HEK293 (cell line): ENCODE measurements around the gene PPT2.

Source experiments
- EGR2 ChIP-seq: fragments of 450-650 bp; formaldehyde crosslinking; IDR thresholded peaks from 2 replicates; pipeline ENCODE4 v1.5.1; 2016; ENCODE audit warnings: low read depth, missing biosample characterization, missing genetic modification characterization
- INSM2 ChIP-seq: fragments of 450-650 bp; formaldehyde crosslinking; IDR thresholded peaks from 2 replicates; pipeline ENCODE4 v1.5.1; 2016; ENCODE audit warnings: missing biosample characterization, missing genetic modification characterization
- MYNN ChIP-seq: fragments of 450-650 bp; formaldehyde crosslinking; IDR thresholded peaks from 2 replicates; pipeline ENCODE4 v1.5.1; 2016; ENCODE audit warnings: missing biosample characterization, missing genetic modification characterization, borderline replicate concordance
- MZF1 ChIP-seq: fragments of 450-650 bp; formaldehyde crosslinking; IDR thresholded peaks from 2 replicates; pipeline ENCODE4 v1.5.1; 2017; ENCODE audit warnings: missing biosample characterization, missing genetic modification characterization, borderline replicate concordance
- PATZ1 ChIP-seq: fragments of 450-650 bp; formaldehyde crosslinking; IDR thresholded peaks from 2 replicates; pipeline ENCODE4 v1.5.1; 2016; ENCODE audit warnings: missing biosample characterization, missing genetic modification characterization
- SETDB1 ChIP-seq: IDR thresholded peaks from one replicate; pipeline ENCODE4 v1.6.1; 2017; ENCODE audit warnings: mild to moderate bottlenecking, low read length, moderate library complexity, mixed read lengths; ENCODE audit not compliant: insufficient read length
- SP3 ChIP-seq: fragments of 450-650 bp; formaldehyde crosslinking; IDR thresholded peaks from 2 replicates; pipeline ENCODE4 v1.5.1; 2016; ENCODE audit warnings: missing biosample characterization, missing genetic modification characterization
- YY1 ChIP-seq: fragments of 450-650 bp; formaldehyde crosslinking; IDR thresholded peaks from 2 replicates; pipeline ENCODE4 v1.5.1; 2018; ENCODE audit warnings: missing biosample characterization, missing genetic modification characterization
- ZBTB20 ChIP-seq: fragments of 450-650 bp; formaldehyde crosslinking; IDR thresholded peaks from 2 replicates; pipeline ENCODE4 v1.5.1; 2016; ENCODE audit warnings: missing biosample characterization, missing genetic modification characterization
- ZBTB8A ChIP-seq: fragments of 450-650 bp; formaldehyde crosslinking; IDR thresholded peaks from 2 replicates; pipeline ENCODE4 v1.5.1; 2016; ENCODE audit warnings: missing biosample characterization, missing genetic modification characterization
- ZIC2 ChIP-seq: fragments of 450-650 bp; formaldehyde crosslinking; IDR thresholded peaks from 2 replicates; pipeline ENCODE4 v1.5.1; 2016; ENCODE audit warnings: missing biosample characterization, missing genetic modification characterization
- ZNF140 ChIP-seq: fragments of 450-650 bp; formaldehyde crosslinking; IDR thresholded peaks from 2 replicates; pipeline ENCODE4 v1.5.1; 2016; ENCODE audit warnings: missing biosample characterization, missing genetic modification characterization
- ZNF146 ChIP-seq: fragments of 450-650 bp; formaldehyde crosslinking; IDR thresholded peaks from 2 replicates; pipeline ENCODE4 v1.5.1; 2016; ENCODE audit warnings: missing biosample characterization, missing genetic modification characterization
- ZNF175 ChIP-seq: fragments of 450-650 bp; formaldehyde crosslinking; IDR thresholded peaks from 2 replicates; pipeline ENCODE4 v1.5.1; 2016; ENCODE audit warnings: missing biosample characterization, missing genetic modification characterization
- ZNF211 ChIP-seq: fragments of 450-650 bp; formaldehyde crosslinking; IDR thresholded peaks from 2 replicates; pipeline ENCODE4 v1.5.1; 2016; ENCODE audit warnings: low read depth, missing biosample characterization, missing genetic modification characterization
- ZNF214 ChIP-seq: fragments of 450-650 bp; formaldehyde crosslinking; IDR thresholded peaks from 2 replicates; pipeline ENCODE4 v1.5.1; 2017; ENCODE audit warnings: missing biosample characterization, mild to moderate bottlenecking, missing genetic modification characterization, borderline replicate concordance
- ZNF248 ChIP-seq: fragments of 450-650 bp; formaldehyde crosslinking; IDR thresholded peaks from 2 replicates; pipeline ENCODE4 v1.5.1; 2017; ENCODE audit warnings: missing biosample characterization, missing genetic modification characterization
- ZNF274 ChIP-seq, 2 experiments: fragments of 200-500 bp in 1 of 2; fragments of 450-650 bp in 1 of 2; sonication (Bioruptor generic) in 1 of 2; formaldehyde crosslinking in 1 of 2; IDR thresholded peaks; 2 replicates each; pipeline versions ENCODE4 v1.5.1 to v1.6.1; 2014 to 2016; ENCODE audit warnings: borderline replicate concordance in 1 of 2, inconsistent platforms in 1 of 2, low read length in 1 of 2, missing biosample characterization in 1 of 2, missing genetic modification characterization in 1 of 2
- ZNF280C ChIP-seq: fragments of 450-650 bp; formaldehyde crosslinking; IDR thresholded peaks from 2 replicates; pipeline ENCODE4 v1.5.1; 2016; ENCODE audit warnings: missing biosample characterization, missing genetic modification characterization
- ZNF324 ChIP-seq: fragments of 450-650 bp; formaldehyde crosslinking; IDR thresholded peaks from 2 replicates; pipeline ENCODE4 v1.5.1; 2016; ENCODE audit warnings: missing biosample characterization, missing genetic modification characterization
- ZNF37A ChIP-seq: fragments of 450-650 bp; IDR thresholded peaks from 2 replicates; pipeline ENCODE4 v1.5.1; 2018; ENCODE audit warnings: missing biosample characterization, missing genetic modification characterization
- ZNF426 ChIP-seq: fragments of 450-650 bp; formaldehyde crosslinking; IDR thresholded peaks from 2 replicates; pipeline ENCODE4 v1.5.1; 2017; ENCODE audit warnings: missing biosample characterization, missing genetic modification characterization, mild to moderate bottlenecking, inconsistent platforms, moderate library complexity
- ZNF449 ChIP-seq: fragments of 450-650 bp; formaldehyde crosslinking; IDR thresholded peaks from 2 replicates; pipeline ENCODE4 v1.5.1; 2017; ENCODE audit warnings: missing biosample characterization, mild to moderate bottlenecking, missing genetic modification characterization, moderate library complexity
- ZNF561 ChIP-seq: fragments of 450-650 bp; IDR thresholded peaks from 2 replicates; pipeline ENCODE4 v1.5.1; 2018; ENCODE audit warnings: missing biosample characterization, missing genetic modification characterization, borderline replicate concordance
- ZNF585B ChIP-seq: fragments of 450-650 bp; formaldehyde crosslinking; IDR thresholded peaks from 2 replicates; pipeline ENCODE4 v1.5.1; 2016; ENCODE audit warnings: missing biosample characterization, missing genetic modification characterization
- ZNF621 ChIP-seq: fragments of 450-650 bp; formaldehyde crosslinking; IDR thresholded peaks from 2 replicates; pipeline ENCODE4 v1.5.1; 2017; ENCODE audit warnings: missing biosample characterization, missing genetic modification characterization
- ZNF629 ChIP-seq: fragments of 450-650 bp; formaldehyde crosslinking; IDR thresholded peaks from 2 replicates; pipeline ENCODE4 v1.5.1; 2017; ENCODE audit warnings: missing biosample characterization, missing genetic modification characterization
- ZNF777 ChIP-seq: fragments of 450-650 bp; formaldehyde crosslinking; IDR thresholded peaks from 2 replicates; pipeline ENCODE4 v1.5.1; 2017; ENCODE audit warnings: missing biosample characterization, missing genetic modification characterization, borderline replicate concordance
- ZNF837 ChIP-seq: fragments of 450-650 bp; formaldehyde crosslinking; IDR thresholded peaks from 2 replicates; pipeline ENCODE4 v1.5.1; 2016; ENCODE audit warnings: missing biosample characterization, missing genetic modification characterization
- ZXDB ChIP-seq: fragments of 450-650 bp; formaldehyde crosslinking; IDR thresholded peaks from 2 replicates; pipeline ENCODE4 v1.5.1; 2016; ENCODE audit warnings: missing biosample characterization, missing genetic modification characterization
- TF ChIP-seq, protein P1 (sequence below): fragments of 450-650 bp; formaldehyde crosslinking; IDR thresholded peaks from 2 replicates; pipeline ENCODE4 v1.5.1; 2016; ENCODE audit warnings: missing biosample characterization, missing genetic modification characterization

Gene PPT2

DNA sequence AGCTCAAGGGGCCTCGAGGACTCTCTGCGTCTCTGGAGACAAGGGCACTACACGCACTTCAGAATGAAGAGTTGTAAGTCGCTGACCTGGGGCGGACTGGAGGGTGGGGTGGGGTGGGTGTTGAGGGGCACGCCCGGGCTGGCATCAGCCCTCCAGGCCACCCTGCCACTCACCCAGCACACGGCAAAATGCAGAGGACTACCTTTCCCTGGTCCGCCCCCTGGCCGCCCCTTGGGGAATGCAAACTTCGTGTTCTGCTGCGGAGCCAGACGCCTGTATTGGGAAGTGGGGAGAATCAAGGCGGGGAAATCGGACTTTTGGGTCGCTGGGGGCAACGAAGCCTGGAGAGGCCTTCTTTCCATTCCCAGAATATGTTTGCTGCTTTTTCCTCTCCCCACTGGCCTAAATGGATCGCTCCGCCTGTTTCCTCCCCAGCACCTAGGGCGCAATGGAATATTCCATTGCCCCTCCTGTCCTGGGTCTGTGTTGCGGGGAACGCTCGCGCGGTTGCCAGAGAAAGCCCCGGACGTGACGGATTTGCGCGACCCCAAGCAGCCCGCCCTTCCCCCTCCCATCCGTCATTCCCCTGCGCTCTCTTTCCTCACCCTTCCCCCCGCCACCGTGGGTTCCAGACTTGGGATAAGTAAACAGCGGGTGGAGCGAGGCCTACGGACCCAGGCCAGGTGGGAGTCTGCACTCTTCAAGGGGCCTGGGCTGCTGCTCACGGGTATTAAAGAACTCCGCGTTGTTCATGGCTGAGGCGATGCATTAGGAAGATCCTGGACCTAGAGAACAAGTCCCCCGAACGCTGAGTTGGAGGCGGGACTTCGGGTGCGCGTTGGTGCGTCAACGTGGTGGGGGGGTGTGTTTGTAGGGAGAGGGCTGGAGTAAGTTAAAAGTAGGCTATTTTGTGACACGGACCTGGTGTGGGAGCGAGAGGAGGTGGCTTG, at the start of gene PPT2 (continued):
- TF ChIP-seq SP3 (tag by site-specific recombination) (peak; percentile 72), ZNF140 (no peak), ZNF37A (tag by site-specific recombination) (no peak), ZBTB8A (peak; percentile 88), YY1 (0 out of 2 replicates have a peak, but pooled peaks have one; percentile 17), ZXDB (tag by site-specific recombination) (peak; percentile 84), ZNF146 (peak; percentile 28; the same call in 1 of the 2 replicates), PATZ1 (tag by site-specific recombination) (peak; percentile 36), ZNF777 (tag by site-specific recombination) (no peak), ZNF324 (tag by site-specific recombination) (peak; percentile 50; the same call in 1 of the 2 replicates), ZNF426 (tag by site-specific recombination) (no peak), ZNF585B (tag by site-specific recombination) (no peak), ZNF248 (tag by site-specific recombination) (no peak), ZNF629 (tag by site-specific recombination) (peak; percentile 93), EGR2 (peak; percentile 81), SETDB1 (no peak), ZNF214 (tag by site-specific recombination) (no peak), ZNF274 (IDR thresholded peaks at IDR 0.05; ENCODE audit: low read length) (no peak), ZNF274 (tag by site-specific recombination; IDR thresholded peaks at IDR 0.05; ENCODE audit: borderline replicate concordance) (no peak), ZNF175 (tag by site-specific recombination) (no peak), ZNF837 (no peak), ZNF211 (no peak), ZNF449 (tag by site-specific recombination) (no peak), MZF1 (tag by site-specific recombination) (no peak), INSM2 (tag by site-specific recombination) (peak; percentile 27; the same call in 1 of the 2 replicates), ZNF561 (tag by site-specific recombination) (no peak; the same call in 1 of the 2 replicates), ZNF621 (tag by site-specific recombination) (no peak), ZIC2 (tag by site-specific recombination) (no peak), ZNF280C (no peak), ZBTB20 (no peak; the same call in 1 of the 2 replicates), MYNN (peak; percentile 68)
- TF ChIP-seq, protein P1, sequence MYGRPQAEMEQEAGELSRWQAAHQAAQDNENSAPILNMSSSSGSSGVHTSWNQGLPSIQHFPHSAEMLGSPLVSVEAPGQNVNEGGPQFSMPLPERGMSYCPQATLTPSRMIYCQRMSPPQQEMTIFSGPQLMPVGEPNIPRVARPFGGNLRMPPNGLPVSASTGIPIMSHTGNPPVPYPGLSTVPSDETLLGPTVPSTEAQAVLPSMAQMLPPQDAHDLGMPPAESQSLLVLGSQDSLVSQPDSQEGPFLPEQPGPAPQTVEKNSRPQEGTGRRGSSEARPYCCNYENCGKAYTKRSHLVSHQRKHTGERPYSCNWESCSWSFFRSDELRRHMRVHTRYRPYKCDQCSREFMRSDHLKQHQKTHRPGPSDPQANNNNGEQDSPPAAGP: peak; percentile 29
